GM12878 (cell line): Measurements from ENCODE around the gene MARS1. TPM values are rescaled to one million over a fixed set of nuclear protein-coding genes. Genes with fewer than 3 reads are reported as not detected.

Experiments
- ATAC-seq: fragments of 200-7000 bp; cut with Tn5 transposase; 3 replicates; pipeline ENCODE4 v1.9.1; 2020; ENCODE audit warnings: mild to moderate bottlenecking, moderate library complexity
- BruUV-seq: library from RNA; stranded (reverse); fragments of 400-500 nt; replicated peaks from 2 replicates; lab custom pipeline; 2021; lab: Mats Ljungman, UMichigan
- CTCF ChIA-PET: fragments of 300-600 bp; sonication (Branson Sonifier 250); formaldehyde crosslinking; extraction: SDS; loops from one replicate; lab custom pipeline; 2021; ENCODE audit warnings: inconsistent platforms; lab: Yijun Ruan, JAX
- POLR2A ChIA-PET: fragments of 350-600 bp; formaldehyde crosslinking; extraction: SDS; loops from one replicate; lab custom pipeline; 2021; ENCODE audit warnings: inconsistent platforms; lab: Charles Lee
- RAD21 ChIA-PET: fragments of 300-600 bp; sonication (Branson Sonifier 250); formaldehyde crosslinking; loops from one replicate; lab custom pipeline; 2023; ENCODE audit warnings: antibody characterized with exemption; ENCODE audit not compliant: unreplicated experiment; lab: Charles Lee
- SMC1A ChIA-PET: fragments of 300-600 bp; sonication (Branson Sonifier 250); formaldehyde crosslinking; loops from one replicate; lab custom pipeline; 2023; ENCODE audit not compliant: unreplicated experiment, uncharacterized antibody; lab: Charles Lee
- DNase-seq: peaks from one replicate; pipeline ENCODE4 v3.0.0-alpha.2; 2011; ENCODE audit warnings: low read depth, low spot score
- FAIRE-seq: peaks from 3 replicates; lab custom pipeline; 2011; peaks lifted over from hg19 to GRCh38; lab: Jason Lieb, UNC
- H2AFZ ChIP-seq: 2 replicates; pipeline ENCODE4 v1.6.0; 2011; ENCODE audit warnings: low read depth, low read length, control low read depth; ENCODE audit not compliant: control insufficient read depth
- H3K27ac ChIP-seq: 2 replicates; pipeline ENCODE4 v1.5.1; 2011; ENCODE audit warnings: control low read depth; ENCODE audit not compliant: control insufficient read depth, insufficient read depth
- H3K27me3 ChIP-seq, 2 experiments: replicated peaks in 1 of 2; 2 replicates each; pipeline versions ENCODE4 v1.6.0 to v1.6.1; 2011; ENCODE audit warnings: low read length in 1 of 2; ENCODE audit not compliant: control insufficient read depth in 2 of 2, insufficient read depth in 2 of 2
- H3K36me3 ChIP-seq, 2 experiments: 2 replicates each; pipeline ENCODE4 v1.5.1; 2011; ENCODE audit warnings: low read length in 1 of 2; ENCODE audit not compliant: control insufficient read depth in 2 of 2, insufficient read depth in 2 of 2
- H3K4me1 ChIP-seq: 2 replicates; pipeline ENCODE4 v1.6.1; 2011; ENCODE audit warnings: mild to moderate bottlenecking, low read length, moderate library complexity, mixed read lengths; ENCODE audit not compliant: control insufficient read depth, insufficient read depth
- H3K4me2 ChIP-seq: 2 replicates; pipeline ENCODE4 v1.6.0; 2011; ENCODE audit warnings: control low read depth; ENCODE audit not compliant: control insufficient read depth, insufficient read depth
- H3K4me3 ChIP-seq: fragments of 200-600 bp; sonication (generic); 2 replicates; pipeline ENCODE4 v1.5.1; 2016
- H3K79me2 ChIP-seq: 2 replicates; pipeline ENCODE4 v1.6.0; 2011; ENCODE audit warnings: low read length; ENCODE audit not compliant: control insufficient read depth, insufficient read depth
- H3K9ac ChIP-seq: 2 replicates; pipeline ENCODE4 v1.8.0; 2011; ENCODE audit warnings: low read length, control low read depth, mixed read lengths; ENCODE audit not compliant: control insufficient read depth, insufficient read depth
- H3K9me3 ChIP-seq: replicated peaks from 3 replicates; pipeline ENCODE4 v1.5.1; 2011; ENCODE audit warnings: mild to moderate bottlenecking, low read length; ENCODE audit not compliant: control insufficient read depth, insufficient read depth
- H4K20me1 ChIP-seq: 2 replicates; pipeline ENCODE4 v1.6.0; 2011; ENCODE audit not compliant: control insufficient read depth, insufficient read depth
- EP300 ChIP-seq, 2 experiments: fragments of 150-350 bp in 1 of 2; IDR thresholded peaks; 2 replicates each; pipeline ENCODE4 v1.6.1; 2011 to 2012; ENCODE audit warnings: low read depth in 2 of 2, low read length in 2 of 2, borderline replicate concordance in 1 of 2, improper control_type of control experiment in 1 of 2, inconsistent platforms in 1 of 2; ENCODE audit not compliant: control insufficient read depth in 1 of 2
- NRF1 ChIP-seq: conservative IDR thresholded peaks from 2 replicates; pipeline ENCODE4 v1.6.1; 2011; ENCODE audit warnings: mild to moderate bottlenecking, low read depth, low read length, improper control_type of control experiment
- PML ChIP-seq: IDR thresholded peaks from 2 replicates; pipeline ENCODE4 v1.6.1; 2012; ENCODE audit warnings: low read length, inconsistent platforms
- RUNX3 ChIP-seq: IDR thresholded peaks from 2 replicates; pipeline ENCODE4 v1.6.1; 2012; ENCODE audit warnings: low read length, inconsistent platforms
- ZZZ3 ChIP-seq: IDR thresholded peaks from 2 replicates; pipeline ENCODE4 v1.6.1; 2011; ENCODE audit warnings: low read depth; ENCODE audit not compliant: control insufficient read depth, insufficient read length
- WGBS: methylation state at CpG from one replicate; pipeline ENCODE4 v1.1.6; 2016; ENCODE audit warnings: low lambda C conversion rate; ENCODE audit not compliant: insufficient replicate concordance, insufficient coverage; ENCODE audit errors: missing lambda C conversion rate; 5-methylcytosine and 5-hydroxymethylcytosine counted together
- in situ Hi-C: fragments of 300-500 bp; cut with MboI; formaldehyde crosslinking; loops from 9 replicates; pipeline ENCODE4 v1.14.3; 2018; ENCODE audit warnings: mixed read lengths
- intact Hi-C: fragments of 100-400 bp; cut with micrococcal nuclease; formaldehyde crosslinking; loops from one replicate; pipeline ENCODE4 v1.14.2; 2022; ENCODE audit not compliant: unreplicated experiment
- polyA plus RNA-seq, 11 experiments: library from polyadenylated mRNA; depleted of rRNA in 4 of 11; unstranded in 6 of 11; stranded (reverse) in 5 of 11; fragments of >200 nt; fragmentation: Nextera tagmentation in 4 of 11; fragmentation: Illumina TruSeq in 1 of 11; extraction: Ambion mirVana in 4 of 11; extraction: Trizol in 1 of 11; gene quantifications; 1 replicate in 1 of 11; 2 replicates in 10 of 11; pipeline versions ENCODE4 v1.2.1 to v1.2.3, GENCODE V29; 2011 to 2016; ENCODE audit warnings: inconsistent platforms in 2 of 11, missing spikeins in 2 of 11, low read depth in 1 of 11
- total RNA-seq, 4 experiments: library from RNA; depleted of rRNA in 3 of 4; stranded (reverse); fragments of >200 nt in 3 of 4; fragmentation: Illumina TruSeq in 1 of 4; extraction: Trizol in 1 of 4; gene quantifications; 2 replicates each; pipeline versions ENCODE4 v1.2.1 to v1.2.3, GENCODE V29; 2013 to 2021
- TF ChIP-seq, protein P1 (sequence below): fragments of 450-650 bp; IDR thresholded peaks from 2 replicates; pipeline ENCODE4 v1.6.1; 2017; ENCODE audit warnings: mild to moderate bottlenecking, moderate library complexity
- TF ChIP-seq, protein P2 (sequence below): fragments of 450-650 bp; formaldehyde crosslinking; IDR thresholded peaks from 2 replicates; pipeline ENCODE4 v1.4.0; 2020; ENCODE audit warnings: mild to moderate bottlenecking, moderate library complexity
- TF ChIP-seq, protein P3 (sequence below): fragments of 450-650 bp; IDR thresholded peaks from 2 replicates; pipeline ENCODE4 v1.6.1; 2016; ENCODE audit warnings: mild to moderate bottlenecking, moderate library complexity, borderline replicate concordance

Gene MARS1
- total and polyA plus RNA-seq, 10 of the 15 experiments (the other 5 are each of a cell fraction or from before 2014, with no cell fraction given): 72.3 to 270 (median 153) TPM

DNA sequence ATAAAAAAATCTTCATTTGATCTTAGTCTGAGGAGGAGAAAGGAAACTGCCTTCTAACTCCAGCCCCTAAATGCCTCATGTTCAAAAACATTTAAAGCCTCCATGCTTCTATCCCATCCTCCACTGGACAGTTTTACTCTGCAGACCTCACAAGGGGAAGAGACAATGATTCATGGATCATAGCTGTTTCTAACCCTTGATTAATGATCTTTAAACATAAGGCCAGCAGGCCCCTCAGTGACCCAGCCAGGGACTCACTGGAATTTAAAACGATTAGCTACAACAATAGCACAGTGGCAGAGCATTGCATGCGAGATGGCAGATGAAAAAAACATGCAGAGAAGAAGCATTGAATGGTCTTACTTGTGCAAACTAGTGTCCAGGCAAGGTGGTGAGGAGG, 53.1 kb downstream of the MARS1 start:
- 96% methylated on average over 2 of the region's 2 CpGs for WGBS
- no peaks in the 10 kb centered on the region for H4K20me1 ChIP-seq
- ChIA-PET RAD21 (no interaction called here), SMC1A (interaction anchor here (1.2 kb wide), 1 partner anchor 8 kb away, joined by 3 read pairs; no protein-coding TSS in a partner anchor), POLR2A (interaction anchor here (1.0 to 1.8 kb wide), 2 partner anchors 13 to 77 kb away, joined by 4 to 5 read pairs; no protein-coding TSS in a partner anchor), CTCF (no interaction called here)
- H3K27ac ChIP-seq: no peak overlapping the region
- FAIRE-seq: no peak
- H2AFZ ChIP-seq: no peak overlapping the region
- peaks cover 9% of the 10 kb centered on the region for H3K79me2 ChIP-seq
- H3K9me3 ChIP-seq: no peaks in the 10 kb centered on the region
- in situ Hi-C loops: no loop called here
- no peaks in the 10 kb centered on the region for H3K27me3 ChIP-seq
- ATAC-seq: no peak
- no peak overlapping the region for H3K4me3 ChIP-seq
- no TSS peak for BruUV-seq
- H3K4me1 ChIP-seq: peaks cover 5% of the 10 kb centered on the region; the same call in 1 of the 2 replicates
- TF ChIP-seq EP300 (IDR thresholded peaks at IDR 0.05; ENCODE audit: borderline replicate concordance in 1 of 2, control insufficient read depth in 1 of 2, low read depth in 2 of 2, low read length in 2 of 2): no peak
- TF ChIP-seq RUNX3: no peak
- no peak for TF ChIP-seq ZZZ3
- no peak for TF ChIP-seq PML
- no peak for TF ChIP-seq NRF1
- TF ChIP-seq, protein P1, sequence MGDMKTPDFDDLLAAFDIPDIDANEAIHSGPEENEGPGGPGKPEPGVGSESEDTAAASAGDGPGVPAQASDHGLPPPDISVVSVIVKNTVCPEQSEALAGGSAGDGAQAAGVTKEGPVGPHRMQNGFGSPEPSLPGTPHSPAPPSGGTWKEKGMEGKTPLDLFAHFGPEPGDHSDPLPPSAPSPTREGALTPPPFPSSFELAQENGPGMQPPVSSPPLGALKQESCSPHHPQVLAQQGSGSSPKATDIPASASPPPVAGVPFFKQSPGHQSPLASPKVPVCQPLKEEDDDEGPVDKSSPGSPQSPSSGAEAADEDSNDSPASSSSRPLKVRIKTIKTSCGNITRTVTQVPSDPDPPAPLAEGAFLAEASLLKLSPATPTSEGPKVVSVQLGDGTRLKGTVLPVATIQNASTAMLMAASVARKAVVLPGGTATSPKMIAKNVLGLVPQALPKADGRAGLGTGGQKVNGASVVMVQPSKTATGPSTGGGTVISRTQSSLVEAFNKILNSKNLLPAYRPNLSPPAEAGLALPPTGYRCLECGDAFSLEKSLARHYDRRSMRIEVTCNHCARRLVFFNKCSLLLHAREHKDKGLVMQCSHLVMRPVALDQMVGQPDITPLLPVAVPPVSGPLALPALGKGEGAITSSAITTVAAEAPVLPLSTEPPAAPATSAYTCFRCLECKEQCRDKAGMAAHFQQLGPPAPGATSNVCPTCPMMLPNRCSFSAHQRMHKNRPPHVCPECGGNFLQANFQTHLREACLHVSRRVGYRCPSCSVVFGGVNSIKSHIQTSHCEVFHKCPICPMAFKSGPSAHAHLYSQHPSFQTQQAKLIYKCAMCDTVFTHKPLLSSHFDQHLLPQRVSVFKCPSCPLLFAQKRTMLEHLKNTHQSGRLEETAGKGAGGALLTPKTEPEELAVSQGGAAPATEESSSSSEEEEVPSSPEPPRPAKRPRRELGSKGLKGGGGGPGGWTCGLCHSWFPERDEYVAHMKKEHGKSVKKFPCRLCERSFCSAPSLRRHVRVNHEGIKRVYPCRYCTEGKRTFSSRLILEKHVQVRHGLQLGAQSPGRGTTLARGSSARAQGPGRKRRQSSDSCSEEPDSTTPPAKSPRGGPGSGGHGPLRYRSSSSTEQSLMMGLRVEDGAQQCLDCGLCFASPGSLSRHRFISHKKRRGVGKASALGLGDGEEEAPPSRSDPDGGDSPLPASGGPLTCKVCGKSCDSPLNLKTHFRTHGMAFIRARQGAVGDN: no peak
- TF ChIP-seq, protein P2, sequence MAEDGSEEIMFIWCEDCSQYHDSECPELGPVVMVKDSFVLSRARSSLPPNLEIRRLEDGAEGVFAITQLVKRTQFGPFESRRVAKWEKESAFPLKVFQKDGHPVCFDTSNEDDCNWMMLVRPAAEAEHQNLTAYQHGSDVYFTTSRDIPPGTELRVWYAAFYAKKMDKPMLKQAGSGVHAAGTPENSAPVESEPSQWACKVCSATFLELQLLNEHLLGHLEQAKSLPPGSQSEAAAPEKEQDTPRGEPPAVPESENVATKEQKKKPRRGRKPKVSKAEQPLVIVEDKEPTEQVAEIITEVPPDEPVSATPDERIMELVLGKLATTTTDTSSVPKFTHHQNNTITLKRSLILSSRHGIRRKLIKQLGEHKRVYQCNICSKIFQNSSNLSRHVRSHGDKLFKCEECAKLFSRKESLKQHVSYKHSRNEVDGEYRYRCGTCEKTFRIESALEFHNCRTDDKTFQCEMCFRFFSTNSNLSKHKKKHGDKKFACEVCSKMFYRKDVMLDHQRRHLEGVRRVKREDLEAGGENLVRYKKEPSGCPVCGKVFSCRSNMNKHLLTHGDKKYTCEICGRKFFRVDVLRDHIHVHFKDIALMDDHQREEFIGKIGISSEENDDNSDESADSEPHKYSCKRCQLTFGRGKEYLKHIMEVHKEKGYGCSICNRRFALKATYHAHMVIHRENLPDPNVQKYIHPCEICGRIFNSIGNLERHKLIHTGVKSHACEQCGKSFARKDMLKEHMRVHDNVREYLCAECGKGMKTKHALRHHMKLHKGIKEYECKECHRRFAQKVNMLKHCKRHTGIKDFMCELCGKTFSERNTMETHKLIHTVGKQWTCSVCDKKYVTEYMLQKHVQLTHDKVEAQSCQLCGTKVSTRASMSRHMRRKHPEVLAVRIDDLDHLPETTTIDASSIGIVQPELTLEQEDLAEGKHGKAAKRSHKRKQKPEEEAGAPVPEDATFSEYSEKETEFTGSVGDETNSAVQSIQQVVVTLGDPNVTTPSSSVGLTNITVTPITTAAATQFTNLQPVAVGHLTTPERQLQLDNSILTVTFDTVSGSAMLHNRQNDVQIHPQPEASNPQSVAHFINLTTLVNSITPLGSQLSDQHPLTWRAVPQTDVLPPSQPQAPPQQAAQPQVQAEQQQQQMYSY (CRISPR knock-in tag): no peak
- TF ChIP-seq, protein P3, sequence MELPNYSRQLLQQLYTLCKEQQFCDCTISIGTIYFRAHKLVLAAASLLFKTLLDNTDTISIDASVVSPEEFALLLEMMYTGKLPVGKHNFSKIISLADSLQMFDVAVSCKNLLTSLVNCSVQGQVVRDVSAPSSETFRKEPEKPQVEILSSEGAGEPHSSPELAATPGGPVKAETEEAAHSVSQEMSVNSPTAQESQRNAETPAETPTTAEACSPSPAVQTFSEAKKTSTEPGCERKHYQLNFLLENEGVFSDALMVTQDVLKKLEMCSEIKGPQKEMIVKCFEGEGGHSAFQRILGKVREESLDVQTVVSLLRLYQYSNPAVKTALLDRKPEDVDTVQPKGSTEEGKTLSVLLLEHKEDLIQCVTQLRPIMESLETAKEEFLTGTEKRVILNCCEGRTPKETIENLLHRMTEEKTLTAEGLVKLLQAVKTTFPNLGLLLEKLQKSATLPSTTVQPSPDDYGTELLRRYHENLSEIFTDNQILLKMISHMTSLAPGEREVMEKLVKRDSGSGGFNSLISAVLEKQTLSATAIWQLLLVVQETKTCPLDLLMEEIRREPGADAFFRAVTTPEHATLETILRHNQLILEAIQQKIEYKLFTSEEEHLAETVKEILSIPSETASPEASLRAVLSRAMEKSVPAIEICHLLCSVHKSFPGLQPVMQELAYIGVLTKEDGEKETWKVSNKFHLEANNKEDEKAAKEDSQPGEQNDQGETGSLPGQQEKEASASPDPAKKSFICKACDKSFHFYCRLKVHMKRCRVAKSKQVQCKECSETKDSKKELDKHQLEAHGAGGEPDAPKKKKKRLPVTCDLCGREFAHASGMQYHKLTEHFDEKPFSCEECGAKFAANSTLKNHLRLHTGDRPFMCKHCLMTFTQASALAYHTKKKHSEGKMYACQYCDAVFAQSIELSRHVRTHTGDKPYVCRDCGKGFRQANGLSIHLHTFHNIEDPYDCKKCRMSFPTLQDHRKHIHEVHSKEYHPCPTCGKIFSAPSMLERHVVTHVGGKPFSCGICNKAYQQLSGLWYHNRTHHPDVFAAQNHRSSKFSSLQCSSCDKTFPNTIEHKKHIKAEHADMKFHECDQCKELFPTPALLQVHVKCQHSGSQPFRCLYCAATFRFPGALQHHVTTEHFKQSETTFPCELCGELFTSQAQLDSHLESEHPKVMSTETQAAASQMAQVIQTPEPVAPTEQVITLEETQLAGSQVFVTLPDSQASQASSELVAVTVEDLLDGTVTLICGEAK: no peak
- intact Hi-C loops: no loop called here
- no peaks in the 10 kb centered on the region for H3K36me3 ChIP-seq
- no peak for DNase-seq
- H3K9ac ChIP-seq: no peak overlapping the region
- no peak overlapping the region for H3K4me2 ChIP-seq
